Heart right ventricle (tissue), 16 donors: Measurements from ENCODE around the gene FBXO34. TPM values are rescaled to one million over a fixed set of nuclear protein-coding genes. Genes with fewer than 3 reads are reported as not detected.

Experiments used
- ATAC-seq, 8 donors: fragments of 200-7000 bp; cut with Tn5 transposase; one replicate each; pipeline ENCODE4 v1.9.1; 2020; ENCODE audit warnings: mild to moderate bottlenecking in 8 of 8, moderate library complexity in 8 of 8, moderate number of reproducible peaks in 1 of 8
- DNase-seq, 2 donors: peaks; one replicate each; pipeline ENCODE4 v3.0.0-alpha.2; 2020
- H3K27ac ChIP-seq, 10 donors: fragments of 200-600 bp; sonication (generic) in 2 of 10; one replicate each; pipeline versions ENCODE4 v1.5.0 to v1.8.0; 2020 to 2022; ENCODE audit warnings: mild to moderate bottlenecking in 3 of 10
- H3K27me3 ChIP-seq, 7 donors: fragments of 200-600 bp; one replicate each; pipeline ENCODE4 v1.8.0; 2021 to 2022; ENCODE audit warnings: mild to moderate bottlenecking in 2 of 7
- H3K36me3 ChIP-seq, 9 donors: fragments of 200-600 bp; sonication (generic) in 1 of 9; one replicate each; pipeline versions ENCODE4 v1.5.0 to v1.8.0; 2020 to 2022; ENCODE audit warnings: mild to moderate bottlenecking in 2 of 9
- H3K4me1 ChIP-seq, 9 donors: fragments of 200-600 bp; sonication (generic) in 1 of 9; one replicate each; pipeline versions ENCODE4 v1.5.0 to v1.8.0; 2020 to 2022; ENCODE audit warnings: mild to moderate bottlenecking in 4 of 9
- H3K4me3 ChIP-seq, 10 donors: fragments of 200-600 bp; sonication (generic) in 2 of 10; one replicate each; pipeline versions ENCODE4 v1.5.0 to v1.8.0; 2020 to 2022; ENCODE audit warnings: mild to moderate bottlenecking in 7 of 10, moderate library complexity in 2 of 10
- H3K9me3 ChIP-seq, 11 donors: fragments of 200-600 bp in 10 of 11; sonication (generic) in 2 of 11; one replicate each; pipeline versions ENCODE4 v1.5.0 to v1.8.0; 2013 to 2022; ENCODE audit warnings: mild to moderate bottlenecking in 2 of 11, control low read depth in 1 of 11, moderate library complexity in 1 of 11
- CTCF ChIP-seq, 9 donors: fragments of 200-600 bp; sonication (generic) in 2 of 9; IDR thresholded peaks; one replicate each; pipeline versions ENCODE4 v1.5.0 to v1.8.0; 2021 to 2022; ENCODE audit warnings: antibody characterized with exemption in 9 of 9, mild to moderate bottlenecking in 5 of 9, moderate library complexity in 1 of 9
- WGBS, 2 donors: extraction: QIAGEN DNeasy Blood & Tissue Kit; methylation state at CpG; one replicate each; pipeline ENCODE4 v1.1.7; 2013; ENCODE audit warnings: inconsistent platforms in 1 of 2; 5-methylcytosine and 5-hydroxymethylcytosine counted together
- intact Hi-C, 10 donors: fragments of 100-400 bp; cut with DNase I; formaldehyde crosslinking; loops; one replicate each; pipeline versions ENCODE4 v1.11.1 to v1.14.2; 2022
- polyA plus RNA-seq, 2 donors: library from polyadenylated mRNA; stranded (reverse); fragments of 200-250 nt; gene quantifications; one replicate each; pipeline ENCODE4 v1.2.3, GENCODE V29; 2013
- total RNA-seq, 10 donors: library from RNA; stranded (reverse); fragmentation: NEBNext Ultra II Directional in 3 of 10; extraction: Animal tissue kit (Norgen Biotek cat#: 25700) in 3 of 10; gene quantifications; one replicate each; pipeline versions ENCODE4 v1.2.1 to v1.2.4, GENCODE V29; 2021 to 2023
- donor health status: Arrhythmogenic right ventricular cardiomyopathy.
- donor health status: ischemic (EF 13 %, LVEDD 7.1; RV severe dilation, severe dysfunction).
- donor health status: healthy with polysubstance abuse.
- donor health status: DM: no; HTN: yes; CAD: no.
- donor health status: DM: no; HTN: no; CAD: no.
- donor health status: ischemic (EF 25% LVEDD 6.9; RV normal size, moderate dysfunction).
- donor health status: ischemic (EF 25% LVEDD 5.7; RV mildly dilated, moderate dysfunction).
- donor health status: healthy.
- donor health status: DM: yes; HTN: yes; CAD: no.
- donor health status: Ischemic cardiomyopathy.
- donor health status: ischemic (EF 35%, LVEDD 5.7; RV mildly dilated, moderate dysfunction).
- donor health status: nonischemic (EF 11% LVEDD 7.7; RV severe dilation, severe dysfunction).
- donor health status: DM: yes; HTN: yes; CAD: no.
- donor health status: PGD.
- donor health status: ischemic (EF 29% LVEDD 5.4; RV normal size, mild dysfunction).
- donor health status: nonischemic (EF 23%, LVEDD 6.1; RV moderate dilation, normal function).

The FBXO34 gene
- total and polyA plus RNA-seq, 12 donors: 8.9 to 26.2 (median 20.8) TPM

- H3K9me3 ChIP-seq: peaks cover 0 to 19% (median 13%) of the 10 kb centered on the region in 11 donors
- no peak for TF ChIP-seq CTCF (IDR thresholded peaks at IDR 0.05)
- DNase-seq (no peak), ATAC-seq (no peak)
- WGBS, 2 donors: 84 to 86% methylated on average over 2 of the region's 2 CpGs
- intact Hi-C loops: no loop called here
- H3K27me3 ChIP-seq: no peaks in the 10 kb centered on the region
- H3K27ac ChIP-seq: no peak overlapping the region
- H3K4me1 ChIP-seq: peaks cover 0 to 14% (median 5%) of the 10 kb centered on the region in 9 donors
- no peaks in the 10 kb centered on the region for H3K36me3 ChIP-seq
- no peak overlapping the region for H3K4me3 ChIP-seq
Measured at GRCh38 chr14:55228261-55228660, 43.0 kb upstream of the FBXO34 start.

DNA sequence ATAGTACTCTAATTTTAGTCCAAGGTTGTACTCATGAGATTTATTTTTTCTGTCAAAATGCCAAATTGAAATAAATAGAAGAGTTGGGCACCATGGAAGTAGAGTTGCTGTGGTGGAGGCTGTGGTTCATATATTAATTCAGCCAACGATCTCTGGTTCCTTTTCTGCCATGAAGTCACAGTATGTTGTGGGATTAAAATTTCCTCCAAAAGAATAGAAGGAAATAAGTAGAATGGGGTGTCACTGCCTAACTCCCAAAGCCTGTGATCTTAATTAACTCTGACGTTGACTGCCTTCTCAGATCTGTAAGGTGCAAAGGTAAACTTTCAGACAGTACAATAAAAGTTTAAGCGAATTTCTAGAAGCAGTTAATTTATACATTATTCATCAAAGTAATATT lies 37.6 kb upstream of the FBXO34 start:
- peak overlapping the region in 5 of 10 donors; percentile 22 to 72 (median 57) for H3K27ac ChIP-seq
- DNase-seq: no peak
- no peaks in the 10 kb centered on the region for H3K27me3 ChIP-seq
- peaks cover 0 to 4% (median 0%) of the 10 kb centered on the region in 11 donors for H3K9me3 ChIP-seq
- ATAC-seq: peak in 3 of 8 donors; percentile 42 to 79 (median 75)
- H3K36me3 ChIP-seq: no peaks in the 10 kb centered on the region
- H3K4me1 ChIP-seq: peaks cover 0 to 17% (median 10%) of the 10 kb centered on the region in 9 donors
- no peak for TF ChIP-seq CTCF (IDR thresholded peaks at IDR 0.05)
- no peak overlapping the region for H3K4me3 ChIP-seq
- intact Hi-C loops: no loop called here
- WGBS, 2 donors: 52 to 58% methylated on average over 3 of the region's 3 CpGs

- no peak overlapping the region for H3K4me3 ChIP-seq
- H3K9me3 ChIP-seq: peaks cover 0 to 4% (median 0%) of the 10 kb centered on the region in 11 donors
- ATAC-seq (no peak), DNase-seq (no peak)
- intact Hi-C loops: no loop called here
- 86 to 89% methylated on average over 12 of the region's 12 CpGs for whole genome bisulfite sequencing, 2 donors
- peaks cover 0 to 13% (median 2%) of the 10 kb centered on the region in 9 donors for H3K4me1 ChIP-seq
- peaks cover 0 to 15% (median 4%) of the 10 kb centered on the region in 7 donors for H3K27me3 ChIP-seq
- no peaks in the 10 kb centered on the region for H3K36me3 ChIP-seq
- H3K27ac ChIP-seq: no peak overlapping the region
- no peak for TF ChIP-seq CTCF (IDR thresholded peaks at IDR 0.05)
Measured at GRCh38 chr14:55238019-55238680, 33.1 kb upstream of the FBXO34 start.

DNA sequence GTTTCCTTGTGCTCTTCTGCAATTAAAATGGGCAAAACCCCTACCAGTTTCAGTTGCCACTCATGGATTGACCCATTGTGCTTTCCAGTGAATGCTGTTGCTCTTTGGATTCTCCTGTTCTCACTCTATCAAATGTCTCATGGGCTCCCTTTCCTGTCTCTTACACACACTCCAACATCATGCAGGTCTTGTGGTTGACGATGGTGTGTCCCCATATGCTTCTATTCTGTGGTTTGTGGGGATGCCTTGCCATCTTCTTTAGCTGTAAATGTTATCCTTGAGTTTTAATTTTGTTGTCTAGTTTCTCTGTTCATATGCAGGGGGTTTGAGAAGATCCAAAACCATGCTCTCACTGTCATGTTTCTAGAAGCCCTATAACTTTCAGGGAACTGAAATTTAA lies 31.9 kb upstream of the FBXO34 start:
- Histone ChIP-seq H3K36me3 (no peaks in the 10 kb centered on the region), H3K27me3 (peaks cover 0 to 15% (median 4%) of the 10 kb centered on the region in 7 donors), H3K27ac (no peak overlapping the region), H3K9me3 (peaks cover 0 to 4% (median 0%) of the 10 kb centered on the region in 11 donors), H3K4me1 (peaks cover 0 to 4% (median 0%) of the 10 kb centered on the region in 9 donors), H3K4me3 (no peak overlapping the region)
- 81 to 96% methylated on average over 1 of the region's 1 CpG for WGBS, 2 donors
- ATAC-seq (no peak), DNase-seq (no peak)
- intact Hi-C loops: no loop called here
- TF ChIP-seq CTCF (IDR thresholded peaks at IDR 0.05): no peak
